SK-N-SH (cell line): ENCODE data around the gene AFAP1L1. TPM values are rescaled to one million over a fixed set of nuclear protein-coding genes. Genes with fewer than 3 reads are reported as not detected.

Experiments
- CTCF ChIA-PET: fragments of 300-600, 350-600 bp; formaldehyde crosslinking; extraction: SDS; loops from one replicate; lab custom pipeline; 2021; lab: Yijun Ruan, JAX
- POLR2A ChIA-PET: fragments of 350-600 bp; sonication (Branson Sonifier 250); formaldehyde crosslinking; extraction: SDS; loops from one replicate; lab custom pipeline; 2020; ENCODE audit warnings: antibody characterized with exemption, inconsistent platforms; lab: Yijun Ruan, JAX
- DNase-seq: peaks from one replicate; pipeline ENCODE4 v3.0.0; 2012
- H2AFZ ChIP-seq: fragments of 200-600 bp; sonication (generic); 2 replicates; pipeline ENCODE4 v1.8.1; 2016; ENCODE audit warnings: antibody characterized with exemption, mild to moderate bottlenecking, low read depth
- H3F3A ChIP-seq: fragments of 200-600 bp; sonication (generic); replicated peaks from 2 replicates; pipeline ENCODE3; 2016; ENCODE audit warnings: antibody characterized with exemption, mild to moderate bottlenecking; ENCODE audit not compliant: insufficient read depth
- H3K27ac ChIP-seq, 2 experiments: fragments of 200-500 bp in 1 of 2; fragments of 200-600 bp in 1 of 2; sonication (Bioruptor generic) in 1 of 2; sonication (generic), shearing (Covaris generic) in 1 of 2; 2 replicates each; pipeline versions ENCODE4 v1.5.1 to v1.6.1; 2014 to 2016; ENCODE audit warnings: low read depth in 2 of 2, inconsistent platforms in 1 of 2, low read length in 1 of 2, mild to moderate bottlenecking in 1 of 2, mixed read lengths in 1 of 2
- H3K27me3 ChIP-seq: fragments of 200-600 bp; sonication (generic), shearing (Covaris generic); 2 replicates; pipeline ENCODE4 v1.6.1; 2016; ENCODE audit warnings: mixed run types; ENCODE audit not compliant: insufficient read depth
- H3K36me3 ChIP-seq, 2 experiments: fragments of 200-500 bp in 1 of 2; fragments of 200-600 bp in 1 of 2; sonication (Bioruptor generic) in 1 of 2; sonication (generic) in 1 of 2; replicated peaks in 1 of 2; 2 replicates each; pipeline versions ENCODE3 to v1.5.1; 2014 to 2016; ENCODE audit warnings: low read length in 1 of 2, mild to moderate bottlenecking in 1 of 2; ENCODE audit not compliant: insufficient read depth in 2 of 2, control insufficient read depth in 1 of 2
- H3K4me1 ChIP-seq, 2 experiments: fragments of 200-500 bp in 1 of 2; fragments of 200-600 bp in 1 of 2; sonication (Bioruptor generic) in 1 of 2; sonication (generic), shearing (Covaris generic) in 1 of 2; 2 replicates each; pipeline versions ENCODE4 v1.5.1 to v1.6.1; 2014 to 2016; ENCODE audit warnings: low read depth in 1 of 2, low read length in 1 of 2, mixed run types in 1 of 2; ENCODE audit not compliant: insufficient read depth in 2 of 2, control insufficient read depth in 1 of 2
- H3K4me2 ChIP-seq: fragments of 200-600 bp; sonication (generic), shearing (Covaris generic); 2 replicates; pipeline ENCODE4 v1.6.1; 2017; ENCODE audit warnings: mixed run types
- H3K4me3 ChIP-seq, 2 experiments: fragments of 200-500 bp in 1 of 2; fragments of 200-600 bp in 1 of 2; sonication (Bioruptor generic) in 1 of 2; sonication (generic), shearing (Covaris generic) in 1 of 2; 2 replicates each; pipeline versions ENCODE4 v1.5.1 to v1.8.1; 2014 to 2016; ENCODE audit warnings: low read depth in 2 of 2, inconsistent platforms in 1 of 2, low read length in 1 of 2, mild to moderate bottlenecking in 1 of 2, mixed read lengths in 1 of 2, moderate library complexity in 1 of 2
- H3K79me2 ChIP-seq: fragments of 200-600 bp; sonication (generic); 2 replicates; pipeline ENCODE4 v1.8.1; 2017; ENCODE audit warnings: mild to moderate bottlenecking; ENCODE audit not compliant: insufficient read depth
- H3K9ac ChIP-seq: fragments of 200-600 bp; sonication (generic); 2 replicates; pipeline ENCODE4 v1.6.1; 2017; ENCODE audit warnings: mixed run types
- H3K9me2 ChIP-seq: fragments of 200-600 bp; sonication (generic); 2 replicates; pipeline ENCODE4 v1.6.1; 2017; ENCODE audit warnings: mixed run types
- H3K9me3 ChIP-seq: fragments of 200-600 bp; sonication (generic); 2 replicates; pipeline ENCODE4 v1.6.1; 2017; ENCODE audit warnings: mixed run types, mild to moderate bottlenecking, moderate library complexity
- H4K20me1 ChIP-seq: fragments of 200-600 bp; sonication (generic); 2 replicates; pipeline ENCODE4 v1.6.1; 2017; ENCODE audit warnings: mild to moderate bottlenecking, mixed run types; ENCODE audit not compliant: insufficient read depth
- CTCF ChIP-seq: fragments of 200-600 bp; sonication (generic); IDR thresholded peaks from 2 replicates; pipeline ENCODE4 v1.6.1; 2017; ENCODE audit warnings: antibody characterized with exemption, mild to moderate bottlenecking, moderate library complexity
- EP300 ChIP-seq, 2 experiments: IDR thresholded peaks; 2 replicates each; pipeline versions ENCODE4 v1.4.0 to v1.6.1; 2012; ENCODE audit warnings: borderline replicate concordance in 1 of 2, low read depth in 1 of 2, low read length in 1 of 2
- FOXM1 ChIP-seq: IDR thresholded peaks from 2 replicates; pipeline ENCODE4 v1.4.0; 2012; ENCODE audit warnings: low read depth, mild to moderate bottlenecking
- JUND ChIP-seq: IDR thresholded peaks from 2 replicates; pipeline ENCODE4 v1.4.0; 2012
- MAX ChIP-seq: IDR thresholded peaks from 2 replicates; pipeline ENCODE4 v1.4.0; 2012; ENCODE audit warnings: low read depth
- MXI1 ChIP-seq: IDR thresholded peaks from 2 replicates; pipeline ENCODE4 v1.6.1; 2012; ENCODE audit warnings: mild to moderate bottlenecking, low read depth, low read length, improper control_type of control experiment
- NFIC ChIP-seq: IDR thresholded peaks from 2 replicates; pipeline ENCODE4 v1.4.0; 2012; ENCODE audit warnings: borderline replicate concordance
- PBX3 ChIP-seq: IDR thresholded peaks from 2 replicates; pipeline ENCODE4; 2012
- POLR2AphosphoS5 ChIP-seq: IDR thresholded peaks from 2 replicates; pipeline ENCODE4 v1.6.1; 2012; ENCODE audit warnings: low read depth, low read length
- RAD21 ChIP-seq: IDR thresholded peaks from 2 replicates; pipeline ENCODE4 v1.6.1; 2012; ENCODE audit warnings: mild to moderate bottlenecking, low read length
- SIN3A ChIP-seq: IDR thresholded peaks from 2 replicates; pipeline ENCODE4 v1.6.1; 2012; ENCODE audit warnings: low read depth, mild to moderate bottlenecking, low read length, moderate library complexity, borderline replicate concordance
- TAF1 ChIP-seq: IDR thresholded peaks from 2 replicates; pipeline ENCODE4 v1.6.1; 2012; ENCODE audit warnings: low read depth, mild to moderate bottlenecking, low read length, moderate library complexity, borderline replicate concordance
- TCF12 ChIP-seq: IDR thresholded peaks from 2 replicates; pipeline ENCODE4 v1.4.0; 2012
- YY1 ChIP-seq: IDR thresholded peaks from 2 replicates; pipeline ENCODE4 v1.4.0; 2012; ENCODE audit warnings: low read depth, mild to moderate bottlenecking
- ZBTB33 ChIP-seq: IDR thresholded peaks from 2 replicates; pipeline ENCODE4 v1.4.0; 2012; ENCODE audit warnings: low read depth, borderline replicate concordance
- WGBS: methylation state at CpG from one replicate; pipeline ENCODE4 v1.1.6; 2017; ENCODE audit warnings: low lambda C conversion rate; 5-methylcytosine and 5-hydroxymethylcytosine counted together
- polyA plus RNA-seq, 3 experiments: library from polyadenylated mRNA; depleted of rRNA; stranded (reverse); fragments of >200 nt; gene quantifications; 2 replicates each; pipeline ENCODE4 v1.2.3, GENCODE V29; 2012

Gene AFAP1L1
- polyA plus RNA-seq, 1 of the 3 experiments (the other 2 are of a cell fraction) = 0.82 TPM

GRCh38 chr5:149379818-149380374 is 108.2 kb downstream of the AFAP1L1 start (continued):
- no peak for TF ChIP-seq MAX
- TF ChIP-seq NFIC = no peak

GRCh38 chr5:149380466-149381121 is 108.9 kb downstream of the AFAP1L1 start:
- Histone ChIP-seq H3K27ac (no peak overlapping the region; a peak in 1 of 4 replicates), H3K36me3 (no peaks in the 10 kb centered on the region), H2AFZ (no peak overlapping the region), H3K9me3 (no peaks in the 10 kb centered on the region), H3K4me3 (no peak overlapping the region), H4K20me1 (no peaks in the 10 kb centered on the region), H3F3A (no peaks in the 10 kb centered on the region), H3K4me2 (no peak overlapping the region), H3K4me1 (peaks cover 0 to 40% of the 10 kb centered on the region in 2 experiments; a peak in 1 of 4 replicates), H3K9ac (no peak overlapping the region), H3K27me3 (no peaks in the 10 kb centered on the region), H3K79me2 (no peaks in the 10 kb centered on the region), H3K9me2 (no peaks in the 10 kb centered on the region)
- TF ChIP-seq YY1 (no peak), SIN3A (no peak), RAD21 (no peak), TAF1 (no peak), TCF12 (no peak), EP300 (IDR thresholded peaks at IDR 0.05; ENCODE audit: borderline replicate concordance in 1 of 2, low read depth in 1 of 2, low read length in 1 of 2) (no peak), FOXM1 (no peak), JUND (no peak), PBX3 (no peak), POLR2AphosphoS5 (no peak), CTCF (no peak), ZBTB33 (no peak), MXI1 (no peak)
- POLR2A ChIA-PET = interaction anchor here (1.5 to 4.3 kb wide), 4 partner anchors 9 to 53 kb away, joined by 3 to 40 read pairs (median 10); no protein-coding TSS in a partner anchor
- DNase-seq = no peak
- 83% methylated on average over 14 of the region's 16 CpGs for WGBS
- CTCF ChIA-PET = interaction anchor here (0.6 to 41.4 kb wide), 13 partner anchors 10 to 828 kb away, joined by 3 to 1751 read pairs (median 7); partner anchors contain the start of gene PCYOX1L
